Measurements from ENCODE around the gene CDCP1.
A peak's percentile ranks its signal among the peaks of the same experiment; 100 is the strongest.
"Not testable (repeated sequence)": the region's sequence is repeated elsewhere in the genome, so short reads cannot be mapped to it uniquely, and the experiment has no call there.

The CDCP1 gene

GRCh38 chr3:45170096-45170495, 23.9 kb upstream of the CDCP1 start:
- no peak for DNase-seq

GRCh38 chr3:45169125-45169904, 23.1 kb upstream of the CDCP1 start:
- DNase-seq = no peak

DNA sequence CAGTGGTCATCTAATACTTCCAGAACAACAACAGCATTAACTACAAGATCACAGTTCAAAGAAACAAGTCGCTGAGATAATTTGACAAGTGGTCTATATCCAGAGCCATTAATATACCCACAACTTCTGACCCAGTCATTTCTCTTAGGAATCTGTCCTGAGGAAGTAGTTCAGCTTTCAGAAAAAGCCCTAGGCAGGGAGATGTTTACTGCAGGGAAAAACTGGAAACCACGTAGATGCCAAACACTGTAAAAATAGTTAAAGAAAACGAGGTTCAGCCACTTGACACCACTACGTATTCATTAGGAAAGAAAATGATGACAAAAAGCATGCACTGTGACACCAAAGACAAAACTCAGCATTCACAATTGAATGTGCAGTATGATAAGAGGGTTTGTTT, 22.3 kb upstream of the CDCP1 start:
- DNase-seq = no peak

DNA sequence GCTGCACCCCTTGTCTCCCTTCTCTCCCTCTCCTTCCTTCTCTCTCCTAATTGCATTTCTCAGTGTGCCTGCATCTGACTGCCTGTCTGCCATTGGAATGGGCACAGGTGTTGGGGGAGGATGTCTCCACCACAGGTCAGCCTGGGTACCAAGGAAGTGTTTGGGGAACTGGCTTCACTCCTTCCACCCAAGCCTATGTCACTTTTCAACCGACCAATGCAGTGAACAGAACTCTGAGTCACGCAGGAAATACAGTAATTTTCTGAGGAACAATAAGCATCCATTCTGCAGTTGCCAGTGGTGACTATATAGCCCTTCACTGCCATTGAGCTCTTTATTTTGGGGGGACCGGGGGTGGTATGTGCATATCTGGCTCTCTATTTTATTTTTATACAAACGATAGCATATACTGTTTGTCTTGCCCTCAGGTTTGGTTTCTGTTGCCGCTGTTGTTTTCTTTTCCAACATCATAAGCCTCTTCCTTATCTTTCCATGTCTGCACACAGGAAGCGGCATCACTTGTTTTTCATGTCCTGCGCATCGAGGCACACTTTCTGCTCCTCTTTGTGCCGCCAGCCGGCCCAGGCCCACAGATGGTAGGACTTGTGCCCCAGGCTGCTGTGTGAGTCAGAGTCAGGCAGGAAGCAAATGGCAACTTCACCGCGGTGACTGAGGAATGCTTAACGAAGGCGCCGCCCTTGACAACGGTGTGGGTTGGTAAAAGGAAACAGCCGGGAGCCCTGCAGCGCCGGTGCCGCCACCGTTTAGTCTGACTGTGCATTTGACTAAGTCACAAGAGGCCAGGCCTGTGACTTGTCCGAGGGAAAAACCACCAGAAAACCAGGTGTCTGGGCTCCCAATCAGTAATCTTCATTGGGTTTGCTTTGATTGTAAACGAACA, 21.1 kb upstream of the CDCP1 start:
- peak; percentile 77 for DNase-seq

DNA sequence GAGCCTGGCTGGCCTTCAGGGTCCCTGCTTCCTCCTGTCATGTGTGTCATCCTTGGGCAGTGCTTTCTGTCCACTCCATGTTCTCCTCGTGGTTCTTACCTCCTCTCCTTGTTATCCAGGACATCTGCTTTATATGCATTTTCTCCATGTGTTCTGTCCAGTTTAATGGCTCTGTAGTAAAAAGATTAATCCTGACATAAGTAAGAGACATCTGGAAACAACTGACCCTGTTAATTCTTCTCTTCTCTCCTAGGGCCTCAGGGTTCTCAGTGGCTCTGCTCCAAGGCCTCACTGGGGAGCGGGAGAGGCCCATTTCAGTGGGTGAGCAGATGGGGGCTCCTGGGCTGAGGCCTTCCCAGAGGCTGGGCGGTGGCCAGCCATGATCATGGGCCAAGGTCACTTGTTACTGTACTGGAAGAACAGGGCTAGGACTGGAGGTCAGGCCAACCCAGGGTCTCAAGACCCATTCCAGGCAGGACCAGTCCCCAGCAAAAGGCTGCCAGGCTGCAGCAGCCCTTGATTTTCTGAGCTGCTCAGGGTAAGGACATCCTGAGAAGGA, 20.2 kb upstream of the CDCP1 start:
- DNase-seq = no peak

DNA sequence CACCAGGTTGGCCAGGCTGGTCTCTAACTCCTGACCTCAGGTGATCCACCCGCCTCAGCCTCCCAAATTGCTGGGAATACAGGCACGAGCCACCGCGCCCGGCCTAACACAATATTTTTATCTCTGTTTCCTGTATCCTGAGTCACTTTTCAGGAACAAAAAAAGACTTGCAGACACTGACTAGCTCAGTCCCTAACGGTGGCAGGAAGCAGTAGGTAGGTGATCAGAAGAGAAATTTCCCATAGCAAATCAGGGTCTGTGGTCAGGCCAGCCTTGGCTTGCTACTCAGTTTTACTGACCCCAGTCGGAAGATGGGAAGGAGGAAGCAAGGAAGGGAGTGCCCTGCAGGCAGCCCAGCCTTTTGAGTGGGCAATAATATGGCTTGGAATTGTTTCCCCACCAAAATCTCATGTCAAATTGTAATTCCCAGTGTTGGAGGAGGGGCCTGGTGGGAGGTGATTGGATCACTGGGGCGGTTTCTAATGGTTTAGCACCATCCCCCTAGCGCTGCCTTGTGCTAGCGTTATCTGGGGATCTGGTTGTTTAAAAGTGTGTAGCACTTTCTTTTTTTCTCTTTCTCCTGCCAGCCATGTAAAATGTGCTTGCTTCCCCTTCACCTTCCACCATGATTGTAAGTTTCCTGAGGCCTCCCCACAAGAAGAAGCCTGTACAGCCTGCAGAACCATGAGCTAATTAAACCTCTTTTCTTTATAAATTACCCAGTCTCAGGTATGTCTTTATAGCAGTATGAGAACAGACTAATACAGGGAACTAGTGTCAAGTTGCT, 19.5 kb upstream of the CDCP1 start:
- no peak for DNase-seq

- no peak for DNase-seq
Measured at GRCh38 chr3:45164056-45164455, 17.9 kb upstream of the CDCP1 start.

- no peak for DNase-seq
Measured at GRCh38 chr3:45163481-45163880, 17.3 kb upstream of the CDCP1 start.

- no peak for DNase-seq
Measured at GRCh38 chr3:45154641-45155147, 8.5 kb upstream of the CDCP1 start.

DNA sequence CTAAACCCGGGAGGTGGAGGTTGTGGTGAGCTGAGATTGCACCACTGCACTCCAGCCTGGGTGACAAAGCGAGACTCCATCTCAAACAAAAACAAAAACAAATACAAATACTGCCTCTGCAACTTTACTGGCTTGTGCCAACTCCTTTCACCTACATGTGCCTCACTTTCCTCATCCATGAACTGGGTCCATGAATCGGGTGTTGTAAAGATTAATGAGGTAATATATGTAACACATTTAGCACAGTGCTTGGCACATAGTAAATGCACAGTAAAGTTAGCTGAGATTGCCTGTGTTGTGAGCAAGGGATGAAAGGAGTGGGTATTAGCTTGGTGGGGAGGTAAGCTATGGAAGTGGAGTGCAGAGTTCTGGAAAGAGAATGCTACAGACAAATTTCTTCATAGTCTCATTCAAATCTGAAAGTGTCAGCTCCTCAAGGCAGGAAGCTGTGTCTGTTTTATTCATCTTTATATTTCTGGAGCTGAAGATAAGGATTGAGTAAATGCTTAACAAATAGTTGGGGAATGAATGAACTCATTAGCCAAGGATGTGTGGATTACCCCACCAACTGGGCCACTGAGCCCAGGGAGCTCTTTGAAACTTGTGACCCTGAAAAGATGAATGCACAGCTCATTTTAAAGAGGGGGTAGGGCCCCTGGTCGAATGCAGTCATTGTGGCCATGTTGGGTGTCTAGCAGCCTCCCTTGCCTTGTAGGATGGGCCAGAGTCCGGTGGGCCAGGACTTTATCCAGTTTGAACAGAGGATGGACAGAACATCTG, 7.7 kb upstream of the CDCP1 start:
- DNase-seq = no peak

GRCh38 chr3:45152307-45152706, 6.1 kb upstream of the CDCP1 start:
- no peak for DNase-seq

- DNase-seq = no peak
Measured at GRCh38 chr3:45151100-45151499, 4.9 kb upstream of the CDCP1 start.

GRCh38 chr3:45148921-45149320, 2.7 kb upstream of the CDCP1 start:
- no peak for DNase-seq

GRCh38 chr3:45145223-45145622, 955 bp downstream of the CDCP1 start:
- no peak for DNase-seq

DNA sequence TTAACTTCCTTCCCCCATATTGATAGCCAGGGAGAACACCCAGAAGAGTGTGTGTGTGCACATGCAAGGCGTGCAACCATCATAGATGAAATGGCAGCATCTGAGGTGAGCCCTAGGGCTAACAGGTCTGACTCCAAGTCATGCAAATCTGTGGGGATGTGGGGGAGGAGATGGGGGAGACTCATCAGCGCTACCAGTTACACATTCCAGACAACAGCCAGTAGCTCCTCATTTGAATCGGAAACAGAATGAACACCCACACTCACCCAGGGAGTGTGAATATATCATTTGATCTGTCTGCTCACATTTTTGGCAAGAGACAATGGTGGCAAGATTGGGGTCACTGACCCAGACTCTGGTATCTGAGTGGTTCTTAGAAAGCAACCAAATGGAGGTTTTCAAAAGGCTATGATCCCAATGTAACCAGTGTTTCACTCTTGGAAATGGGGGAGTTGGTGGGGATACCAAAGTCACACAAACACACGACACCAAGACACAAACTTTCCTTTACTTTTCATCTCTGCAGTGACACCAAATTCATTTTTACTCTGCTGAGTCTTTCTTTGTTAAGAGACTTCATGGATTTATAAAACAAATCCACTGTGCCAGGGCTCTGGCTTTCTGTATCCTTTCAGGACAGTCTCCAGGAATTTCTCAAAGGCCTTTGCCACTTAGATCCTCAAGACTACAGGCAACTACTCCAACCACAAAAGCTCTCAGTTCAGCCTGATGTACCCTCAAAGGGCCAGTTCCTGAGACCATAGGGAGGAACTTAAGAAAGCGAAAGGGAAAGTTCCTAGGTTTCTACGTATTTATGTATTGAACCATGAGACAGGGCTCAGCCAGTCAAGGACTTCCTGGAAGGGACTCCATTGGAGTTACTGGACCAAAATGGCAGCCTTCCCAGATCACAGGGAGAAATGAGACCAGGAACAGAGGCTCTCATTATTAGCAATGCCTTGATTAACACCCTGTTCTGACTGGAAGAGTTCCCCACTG, 2.2 kb downstream of the CDCP1 start:
- DNase-seq = no peak

- not testable (repeated sequence) for DNase-seq
Measured at GRCh38 chr3:45140770-45141155, 5.4 kb downstream of the CDCP1 start.

DNA sequence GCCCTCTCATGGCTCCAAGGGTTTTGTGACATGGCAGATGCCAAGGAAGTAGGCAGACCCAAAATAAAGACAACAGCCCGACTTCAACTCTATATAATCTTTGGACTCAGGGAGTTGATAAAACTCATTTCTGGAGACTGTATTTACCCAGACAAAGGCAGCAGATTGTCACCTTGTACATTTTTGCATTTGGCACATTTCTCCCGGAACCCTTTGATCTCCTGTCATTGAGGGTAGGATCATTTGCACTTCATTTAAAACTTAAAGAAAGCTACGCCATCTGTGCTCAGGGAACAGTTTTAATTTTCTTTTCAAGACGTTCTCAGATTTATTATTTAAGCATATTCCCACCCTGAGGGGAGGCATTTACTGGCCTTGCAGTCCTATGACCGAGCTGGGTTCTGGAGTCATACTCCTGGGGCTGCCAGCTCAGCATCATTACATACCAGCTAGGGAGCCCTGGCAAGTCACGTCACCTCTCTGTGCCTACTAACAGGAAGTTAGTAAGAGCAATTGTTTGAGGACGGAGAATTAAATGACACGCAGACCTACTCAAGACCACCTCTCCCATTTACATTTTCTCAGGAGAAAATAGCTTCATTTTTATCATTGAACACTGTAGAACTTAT, 5.9 kb downstream of the CDCP1 start:
- DNase-seq = no peak

- no peak for DNase-seq
Measured at GRCh38 chr3:45139372-45140140, 6.6 kb downstream of the CDCP1 start.

- no peak for DNase-seq
Measured at GRCh38 chr3:45137656-45138181, 8.5 kb downstream of the CDCP1 start.

Measured in CD4-positive, alpha-beta T cell treated with Interleukin-10 for 1 hour (primary cell).